Left forelimb (tissue), 1 donor: ENCODE data around the gene KLK14.

Experiments
- DNase-seq: peaks from one replicate; pipeline ENCODE4 v3.0.0-alpha.2; 2018; ENCODE audit warnings: low spot score

The KLK14 gene

DNA sequence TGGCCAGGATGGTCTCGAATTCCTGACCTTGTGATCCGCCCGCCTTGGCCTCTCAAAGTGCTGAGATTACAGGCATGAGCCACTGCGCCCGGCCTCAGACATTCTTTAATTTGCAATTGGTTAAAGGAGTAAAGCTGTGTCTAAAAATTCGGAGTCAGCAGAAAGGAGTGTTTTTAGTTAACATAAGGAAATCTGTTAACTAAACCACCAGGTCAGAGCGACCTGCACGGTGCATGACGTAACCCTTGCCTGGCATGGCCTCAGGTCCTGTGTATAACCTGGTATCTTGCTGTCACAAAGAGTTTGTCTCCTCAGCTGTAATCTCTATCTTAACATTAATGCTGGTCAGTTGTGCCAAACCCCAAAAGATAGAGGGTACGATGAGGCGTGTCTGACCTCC lies 38.4 kb downstream of the KLK14 start:
- DNase-seq, result no peak

DNA sequence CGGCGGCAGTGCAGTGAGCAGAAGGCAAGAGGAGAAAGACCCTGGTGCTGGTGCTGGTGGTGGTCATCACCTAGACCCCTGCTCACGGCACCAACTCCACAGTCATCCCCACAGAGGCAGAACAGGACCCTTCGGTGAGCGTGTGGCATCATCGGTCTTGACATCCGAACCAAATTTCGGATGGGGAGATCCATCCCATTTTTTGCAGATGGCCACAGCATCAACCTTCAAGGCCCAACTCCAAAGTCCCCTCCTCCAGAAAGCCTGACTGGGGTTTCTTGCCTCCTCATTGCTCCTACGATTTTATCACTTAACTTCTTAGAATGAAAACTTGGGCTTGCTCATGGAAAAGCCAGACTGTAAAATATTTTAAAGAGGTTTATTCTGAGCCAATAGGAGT lies 39.2 kb downstream of the KLK14 start:
- no peak for DNase-seq

DNA sequence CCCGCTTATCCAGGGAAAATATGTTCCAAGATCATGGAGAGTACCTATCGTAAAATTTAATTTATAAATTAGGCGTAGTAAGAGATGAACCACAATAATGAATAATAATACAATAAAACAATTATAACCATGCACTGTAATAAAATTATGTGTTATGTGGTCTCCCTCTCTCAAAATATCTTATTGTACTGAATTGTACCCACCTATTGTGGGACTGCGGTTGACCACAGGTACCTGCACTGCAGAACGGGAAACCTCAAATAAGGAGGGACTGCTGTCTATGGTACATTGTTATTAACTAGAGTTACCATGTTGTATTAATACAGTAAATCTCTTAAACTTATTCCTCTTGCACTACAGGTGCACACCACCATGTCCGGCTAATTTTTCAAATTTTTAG lies 42.5 kb downstream of the KLK14 start:
- no peak for DNase-seq

DNA sequence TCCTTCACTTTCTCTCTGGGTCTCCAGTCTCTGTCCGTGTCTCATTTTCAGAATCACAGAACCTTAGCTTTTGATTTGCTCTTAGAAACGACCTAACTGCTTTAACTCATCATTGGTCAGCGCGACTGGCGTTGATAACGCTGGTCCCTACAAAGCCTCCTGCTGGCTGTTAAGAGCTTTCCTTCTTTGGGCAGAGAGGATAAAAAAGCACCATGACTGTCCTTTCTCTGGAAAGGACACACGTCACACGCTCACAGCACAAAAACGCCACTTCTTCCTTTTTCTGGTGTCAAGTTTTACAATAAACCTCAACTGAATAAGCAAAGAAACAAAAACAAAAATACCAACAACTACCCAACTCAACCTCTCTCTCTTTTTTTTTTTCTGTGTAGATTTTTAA lies 46.2 kb downstream of the KLK14 start:
- DNase-seq, result no peak

DNA sequence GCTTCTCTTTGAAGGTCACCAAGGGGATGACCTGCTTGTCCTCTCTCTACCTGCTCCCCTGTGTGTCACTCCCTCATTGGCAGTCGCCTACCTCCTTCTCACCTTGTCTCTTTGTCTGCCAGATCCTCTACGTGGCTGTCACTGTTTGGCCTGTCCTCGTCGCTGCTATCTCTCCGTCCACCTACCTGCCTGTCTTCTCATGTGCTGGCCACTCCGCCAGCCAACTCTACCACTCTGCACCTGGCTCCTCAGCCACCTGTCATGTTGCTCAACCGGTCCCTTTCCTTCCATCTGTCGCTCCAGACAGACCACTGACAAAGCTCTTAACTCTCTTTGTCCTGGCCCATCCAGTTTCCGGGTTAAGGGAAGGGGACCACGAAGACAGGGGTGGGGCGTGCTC lies 48.0 kb downstream of the KLK14 start, which contains the start of gene KLK12:
Gene KLK12, minus strand, starts transcription at position 299 of the 400 bp plus-strand sequence. CDS start 381 bp downstream, outside the sequence.
- DNase-seq, result no peak

DNA sequence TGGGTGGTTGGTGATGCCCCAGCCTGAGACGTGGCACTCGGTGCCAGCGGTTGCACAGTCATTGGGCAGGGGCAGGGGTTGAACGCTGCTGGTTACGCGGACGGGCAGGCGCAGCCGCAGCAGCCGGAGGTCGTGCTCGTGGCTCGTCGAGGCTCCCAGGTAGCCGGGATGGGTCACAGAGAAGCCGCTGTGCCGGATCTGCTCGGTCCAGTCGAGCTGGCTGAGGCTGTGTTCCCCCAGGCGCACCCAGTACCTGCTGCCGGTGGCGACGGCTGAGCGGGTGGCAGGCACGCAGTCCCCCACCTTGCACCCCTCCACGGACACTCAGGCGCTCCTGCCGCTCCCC lies 50.8 kb downstream of the KLK14 start:
- no peak for DNase-seq

DNA sequence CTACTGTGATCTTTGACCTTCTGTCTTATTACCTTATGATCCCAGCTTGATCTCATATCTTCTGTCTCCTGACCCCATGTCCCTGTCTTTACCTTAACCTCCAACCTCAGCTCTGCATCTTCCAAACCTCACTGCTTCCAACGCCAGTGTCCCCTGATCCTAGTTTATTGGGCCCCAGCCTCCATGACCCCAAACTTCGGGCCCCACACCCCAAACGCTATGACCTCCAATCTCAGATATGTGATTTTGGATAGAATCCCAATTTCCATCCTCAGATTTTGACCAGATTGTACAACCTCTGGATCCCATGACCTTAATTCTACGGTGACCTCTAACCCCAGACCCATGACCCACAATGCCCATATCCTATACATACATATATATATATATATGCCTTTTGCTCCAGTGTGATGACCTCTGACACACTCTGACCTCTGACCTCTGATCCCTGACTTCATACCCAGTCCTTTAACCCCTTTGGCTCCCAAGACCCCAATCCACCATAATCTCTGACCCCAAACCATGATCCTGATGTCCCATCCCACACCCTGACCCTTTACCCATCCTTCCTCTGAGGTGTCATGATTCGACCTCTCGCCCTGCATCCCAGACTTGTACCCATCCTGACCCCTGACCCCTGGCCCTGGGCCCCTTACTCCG lies 51.3 kb downstream of the KLK14 start:
- DNase-seq, result no peak

DNA sequence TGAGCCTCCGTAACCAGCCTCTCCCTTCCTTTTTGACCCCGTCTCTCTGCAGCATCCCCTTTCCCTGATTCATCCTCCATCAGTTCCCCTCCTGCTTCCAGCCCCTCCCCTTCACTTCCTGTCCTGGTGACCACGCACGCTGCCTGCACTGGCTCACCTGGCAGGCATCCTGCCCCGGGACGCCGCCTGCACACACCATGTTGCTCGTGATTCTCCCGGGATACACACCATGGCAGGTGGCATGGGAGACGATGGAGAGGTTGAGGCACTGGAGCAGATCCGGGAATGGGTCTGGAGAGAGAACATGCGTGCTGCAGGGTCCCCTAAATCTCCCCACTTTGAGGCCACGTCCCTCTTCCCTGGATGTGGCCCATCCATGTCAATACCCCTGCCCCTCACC lies 52.1 kb downstream of the KLK14 start:
- DNase-seq, result no peak

DNA sequence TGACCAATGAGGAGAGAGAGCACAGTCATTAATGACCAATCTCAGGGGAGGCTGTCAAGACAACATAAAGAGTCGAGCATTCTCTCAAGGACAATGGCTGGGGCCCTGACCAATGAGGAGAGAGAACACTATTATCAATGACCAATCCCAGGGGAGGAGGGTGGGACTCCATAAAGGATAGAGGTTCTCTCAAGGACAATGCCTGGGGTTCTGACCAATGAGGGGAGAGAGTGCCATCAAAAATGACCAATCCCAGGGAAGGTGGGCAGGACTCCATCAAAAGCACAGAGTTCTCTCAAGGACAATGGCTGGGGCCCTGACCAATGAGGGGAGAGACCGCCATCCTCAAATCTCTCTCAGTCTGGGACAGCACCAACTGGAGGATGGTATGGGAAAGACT lies 53.0 kb downstream of the KLK14 start:
- no peak for DNase-seq
